ENCODE results near the gene PCDHGA1. TPM values are rescaled to one million over a fixed set of nuclear protein-coding genes. Genes with fewer than 3 reads are reported as not detected.

Gene PCDHGA1
- total RNA-seq, 4 donors from 2014 or later: 0.90 to 2.5 (median 1.8) TPM

GRCh38 chr5:141506381-141507155 is 176.3 kb downstream of the PCDHGA1 start:
- Histone ChIP-seq H3K36me3 (peaks cover 0 to 50% (median 0%) of the 10 kb centered on the region in 3 donors), H3K27ac (peak overlapping the region in 2 of 4 donors; percentile 66 to 92)

GRCh38 chr5:141507387-141508091 is 177.2 kb downstream of the PCDHGA1 start:
- H3K27ac ChIP-seq: peak overlapping the region; percentile 50 to 95 (median 78)
- DNase-seq (ENCODE audit: low spot score in 2 of 2): peak; percentile 60 to 62
- peaks cover 0 to 49% (median 0%) of the 10 kb centered on the region in 3 donors for H3K36me3 ChIP-seq
- H3K9me3 ChIP-seq: no peaks in the 10 kb centered on the region
- peak overlapping the region in 1 of 4 donors; percentile 46 for H3K4me3 ChIP-seq
- H3K4me1 ChIP-seq: peaks cover 0 to 50% (median 32%) of the 10 kb centered on the region in 4 donors
- no peak for TF ChIP-seq POLR2A (IDR thresholded peaks at IDR 0.05)
- no peak for TF ChIP-seq CTCF (IDR thresholded peaks at IDR 0.05)
- peak in 1 of 2 donors; percentile 46 for TF ChIP-seq EP300 (IDR thresholded peaks at IDR 0.05)
- H3K27me3 ChIP-seq: no peaks in the 10 kb centered on the region
- WGBS, 2 donors: 41 to 45% methylated on average over 11 of the region's 11 CpGs

More at GRCh38 chr5:141506381-141507155, 176.3 kb downstream of the PCDHGA1 start:
- TF ChIP-seq POLR2A (IDR thresholded peaks at IDR 0.05): no peak
- no peak for TF ChIP-seq EP300 (IDR thresholded peaks at IDR 0.05)
- no peak for TF ChIP-seq CTCF (IDR thresholded peaks at IDR 0.05)
- H3K4me3 ChIP-seq: no peak overlapping the region
- 84 to 91% methylated on average over 8 of the region's 8 CpGs for WGBS, 2 donors
- no peaks in the 10 kb centered on the region for H3K27me3 ChIP-seq
- DNase-seq (ENCODE audit: low spot score in 2 of 2): no peak
- no peaks in the 10 kb centered on the region for H3K9me3 ChIP-seq
- H3K4me1 ChIP-seq: peaks cover 0 to 45% (median 32%) of the 10 kb centered on the region in 4 donors

GRCh38 chr5:141508440-141508797 is 178.1 kb downstream of the PCDHGA1 start:
- peaks cover 0 to 41% (median 0%) of the 10 kb centered on the region in 3 donors for H3K36me3 ChIP-seq
- TF ChIP-seq POLR2A (IDR thresholded peaks at IDR 0.05) (no peak), EP300 (IDR thresholded peaks at IDR 0.05) (no peak), CTCF (IDR thresholded peaks at IDR 0.05) (no peak)
- peak overlapping the region in 3 of 4 donors; percentile 10 to 46 (median 40) for H3K4me3 ChIP-seq
- no peaks in the 10 kb centered on the region for H3K9me3 ChIP-seq
- H3K4me1 ChIP-seq: peaks cover 0 to 59% (median 33%) of the 10 kb centered on the region in 4 donors
- no peaks in the 10 kb centered on the region for H3K27me3 ChIP-seq
- peak overlapping the region; percentile 50 to 95 (median 78) for H3K27ac ChIP-seq
- DNase-seq (ENCODE audit: low spot score in 2 of 2): no peak
- 18 to 27% methylated on average over 9 of the region's 9 CpGs for WGBS, 2 donors

- Histone ChIP-seq H3K4me1 (peaks cover 0 to 65% (median 37%) of the 10 kb centered on the region in 4 donors), H3K27ac (peak overlapping the region; percentile 50 to 95 (median 78)), H3K9me3 (no peaks in the 10 kb centered on the region), H3K27me3 (no peaks in the 10 kb centered on the region), H3K4me3 (peak overlapping the region in 3 of 4 donors; percentile 10 to 46 (median 40)), H3K36me3 (peaks cover 0 to 41% (median 0%) of the 10 kb centered on the region in 3 donors)
- peak in 1 of 2 donors; percentile 67 for DNase-seq (ENCODE audit: low spot score in 2 of 2)
- TF ChIP-seq EP300 (IDR thresholded peaks at IDR 0.05) (peak in 1 of 2 donors; percentile 76), POLR2A (IDR thresholded peaks at IDR 0.05) (no peak)
- WGBS, 2 donors: 18 to 25% methylated on average over 22 of the region's 23 CpGs
Measured at GRCh38 chr5:141508798-141509611, 178.7 kb downstream of the PCDHGA1 start.

- Histone ChIP-seq H3K4me3 (no peak overlapping the region), H3K27me3 (no peaks in the 10 kb centered on the region), H3K27ac (peak overlapping the region in 2 of 4 donors; percentile 92 to 95), H3K9me3 (no peaks in the 10 kb centered on the region), H3K36me3 (peaks cover 0 to 35% (median 0%) of the 10 kb centered on the region in 3 donors), H3K4me1 (peaks cover 0 to 76% (median 48%) of the 10 kb centered on the region in 4 donors)
- TF ChIP-seq CTCF (IDR thresholded peaks at IDR 0.05): no peak
- TF ChIP-seq POLR2A (IDR thresholded peaks at IDR 0.05): no peak
- TF ChIP-seq EP300 (IDR thresholded peaks at IDR 0.05): no peak
- WGBS, 2 donors: 88 to 89% methylated on average over 9 of the region's 9 CpGs
- no peak for DNase-seq (ENCODE audit: low spot score in 2 of 2)
Measured at GRCh38 chr5:141510160-141510559, 179.8 kb downstream of the PCDHGA1 start.

All from tibial nerve (tissue), 4 donors.